ENCODE measurements around the gene SCMH1.

SCMH1 gene

GRCh38 chr1:40979241-40980067 is 262.7 kb downstream of the SCMH1 start, which contains the start of gene CTPS1:
Gene CTPS1 (plus strand): TSS chr1:40979696. CDS start chr1:40983291, 3,595 bp downstream.
- H3K27me3 ChIP-seq (ENCODE audit: control insufficient read depth in 1 of 2, insufficient read depth in 2 of 2, low read length in 2 of 2) = no peaks in the 10 kb centered on the region
- H3K9me3 ChIP-seq (ENCODE audit: control insufficient read depth in 2 of 2, low read length in 2 of 2) = no peaks in the 10 kb centered on the region
- H3K4me3 ChIP-seq (ENCODE audit: low read length in 2 of 2) = peak within 1 kb of the TSS; percentile 64 to 92
- H3K4me1 ChIP-seq (ENCODE audit: control insufficient read depth, insufficient read depth, low read length) = peaks cover 30% of the 10 kb centered on the region
- H3K36me3 ChIP-seq (ENCODE audit: control insufficient read depth in 2 of 2, insufficient read depth in 2 of 2, low read length in 2 of 2) = peaks cover 0 to 2% of the 10 kb centered on the region in 2 donors
- peak within 1 kb of the TSS; percentile 92 for H3K27ac ChIP-seq (ENCODE audit: low read length)
- H3K9ac ChIP-seq (ENCODE audit: low read length in 2 of 2) = peak within 1 kb of the TSS; percentile 70 to 96

- H3K4me1 ChIP-seq (ENCODE audit: control insufficient read depth, insufficient read depth, low read length) = peaks cover 30% of the 10 kb centered on the region
- H3K27me3 ChIP-seq (ENCODE audit: control insufficient read depth in 1 of 2, insufficient read depth in 2 of 2, low read length in 2 of 2) = no peaks in the 10 kb centered on the region
- peak overlapping the region; percentile 64 to 92 for H3K4me3 ChIP-seq (ENCODE audit: low read length in 2 of 2)
- H3K9me3 ChIP-seq (ENCODE audit: control insufficient read depth in 2 of 2, low read length in 2 of 2) = no peaks in the 10 kb centered on the region
- H3K27ac ChIP-seq (ENCODE audit: low read length) = peak overlapping the region; percentile 92
- peak overlapping the region; percentile 70 to 96 for H3K9ac ChIP-seq (ENCODE audit: low read length in 2 of 2)
- H3K36me3 ChIP-seq (ENCODE audit: control insufficient read depth in 2 of 2, insufficient read depth in 2 of 2, low read length in 2 of 2) = peaks cover 0 to 2% of the 10 kb centered on the region in 2 donors
Measured at GRCh38 chr1:40978886-40979240, 263.2 kb downstream of the SCMH1 start.

DNA sequence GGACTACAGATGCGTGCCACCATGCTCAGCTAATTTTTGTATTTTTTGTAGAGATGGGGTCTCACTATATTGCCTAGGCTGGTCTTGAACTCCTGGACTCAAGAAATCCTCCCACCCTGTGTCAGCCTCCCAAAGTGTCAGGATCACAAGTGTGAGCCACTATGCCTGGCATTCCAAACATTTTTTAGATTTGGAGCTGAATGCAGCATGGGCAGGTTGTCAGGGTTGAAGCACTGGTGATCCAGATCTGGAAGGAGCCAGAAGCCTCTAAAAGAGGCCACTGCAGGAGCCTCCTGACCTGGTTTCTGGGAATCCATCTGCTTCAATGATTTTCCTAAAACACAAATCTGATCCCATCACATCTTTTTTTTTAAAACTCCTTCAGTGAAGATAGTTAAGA is 264.4 kb downstream of the SCMH1 start:
- Histone ChIP-seq H3K4me3 (ENCODE audit: low read length in 2 of 2) (no peak overlapping the region), H3K36me3 (ENCODE audit: control insufficient read depth in 2 of 2, insufficient read depth in 2 of 2, low read length in 2 of 2) (no peaks in the 10 kb centered on the region), H3K9ac (ENCODE audit: low read length in 2 of 2) (no peak overlapping the region), H3K4me1 (ENCODE audit: control insufficient read depth, insufficient read depth, low read length) (peaks cover 29% of the 10 kb centered on the region), H3K27ac (ENCODE audit: low read length) (no peak overlapping the region), H3K27me3 (ENCODE audit: control insufficient read depth in 1 of 2, insufficient read depth in 2 of 2, low read length in 2 of 2) (no peaks in the 10 kb centered on the region), H3K9me3 (ENCODE audit: control insufficient read depth in 2 of 2, low read length in 2 of 2) (no peaks in the 10 kb centered on the region)

Measured in stomach smooth muscle (tissue), 2 donors.